BLaER1 treated with 17β-estradiol and CSF1 and Interleukin-3, amounts not matched to agents 10 nM and 100 nM (cell line): ENCODE data around the gene TSPO2.
A peak's percentile ranks its signal among the peaks of the same experiment; 100 is the strongest.

Experiments used
- H3K27ac ChIP-seq, 11 experiments: shearing (Covaris generic); formaldehyde crosslinking; 2 replicates each; pipeline ENCODE4 v1.8.1; 2022
- H3K27me3 ChIP-seq, 11 experiments: shearing (Covaris generic); formaldehyde crosslinking; 2 replicates each; pipeline ENCODE4 v1.8.1; 2022
- H3K36me3 ChIP-seq, 11 experiments: shearing (Covaris generic); formaldehyde crosslinking; 2 replicates each; pipeline ENCODE4 v1.8.1; 2022
- H3K4me1 ChIP-seq, 10 experiments: shearing (Covaris generic); formaldehyde crosslinking; 2 replicates each; pipeline ENCODE4 v1.8.1; 2022
- H3K4me2 ChIP-seq, 11 experiments: shearing (Covaris generic); formaldehyde crosslinking; 2 replicates each; pipeline ENCODE4 v1.8.1; 2022
- H3K4me3 ChIP-seq, 10 experiments: shearing (Covaris generic); formaldehyde crosslinking; 2 replicates each; pipeline ENCODE4 v1.8.1; 2022
- H3K9ac ChIP-seq, 11 experiments: shearing (Covaris generic); formaldehyde crosslinking; 2 replicates each; pipeline ENCODE4 v1.8.1; 2022
- H3K9me3 ChIP-seq, 11 experiments: shearing (Covaris generic); formaldehyde crosslinking; replicated peaks in 1 of 11; 2 replicates each; pipeline ENCODE4 v1.8.1; 2022
- H4K20me1 ChIP-seq, 11 experiments: shearing (Covaris generic); formaldehyde crosslinking; 2 replicates each; pipeline ENCODE4 v1.8.1; 2022
- Cebpa-rat ChIP-seq, 11 experiments: shearing (Covaris generic); IDR thresholded peaks; 2 replicates each; pipeline ENCODE4 v1.8.1; 2022

The TSPO2 gene

DNA sequence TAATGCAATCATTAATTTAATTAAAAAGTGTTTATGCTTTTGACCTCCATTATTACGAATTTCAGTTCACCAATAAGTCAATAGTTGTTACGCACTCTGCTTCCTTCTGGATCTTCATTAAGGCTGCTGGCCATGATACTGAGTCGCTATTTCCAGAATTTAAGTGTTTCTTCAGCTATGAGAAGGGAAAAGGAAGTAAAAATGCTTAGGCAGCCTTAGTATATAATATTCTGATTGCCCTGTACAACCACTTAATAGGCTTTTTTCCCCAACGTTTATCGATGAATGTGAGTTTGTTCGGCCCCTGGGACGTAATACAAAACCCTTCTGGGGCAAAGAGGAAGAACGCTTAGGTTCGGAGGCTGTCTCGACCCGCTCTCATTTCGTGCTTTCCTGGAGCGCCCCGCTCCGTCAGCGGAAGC, 29.2 kb downstream of the TSPO2 start:
- no peak for TF ChIP-seq Cebpa-rat (IDR thresholded peaks at IDR 0.05)

DNA sequence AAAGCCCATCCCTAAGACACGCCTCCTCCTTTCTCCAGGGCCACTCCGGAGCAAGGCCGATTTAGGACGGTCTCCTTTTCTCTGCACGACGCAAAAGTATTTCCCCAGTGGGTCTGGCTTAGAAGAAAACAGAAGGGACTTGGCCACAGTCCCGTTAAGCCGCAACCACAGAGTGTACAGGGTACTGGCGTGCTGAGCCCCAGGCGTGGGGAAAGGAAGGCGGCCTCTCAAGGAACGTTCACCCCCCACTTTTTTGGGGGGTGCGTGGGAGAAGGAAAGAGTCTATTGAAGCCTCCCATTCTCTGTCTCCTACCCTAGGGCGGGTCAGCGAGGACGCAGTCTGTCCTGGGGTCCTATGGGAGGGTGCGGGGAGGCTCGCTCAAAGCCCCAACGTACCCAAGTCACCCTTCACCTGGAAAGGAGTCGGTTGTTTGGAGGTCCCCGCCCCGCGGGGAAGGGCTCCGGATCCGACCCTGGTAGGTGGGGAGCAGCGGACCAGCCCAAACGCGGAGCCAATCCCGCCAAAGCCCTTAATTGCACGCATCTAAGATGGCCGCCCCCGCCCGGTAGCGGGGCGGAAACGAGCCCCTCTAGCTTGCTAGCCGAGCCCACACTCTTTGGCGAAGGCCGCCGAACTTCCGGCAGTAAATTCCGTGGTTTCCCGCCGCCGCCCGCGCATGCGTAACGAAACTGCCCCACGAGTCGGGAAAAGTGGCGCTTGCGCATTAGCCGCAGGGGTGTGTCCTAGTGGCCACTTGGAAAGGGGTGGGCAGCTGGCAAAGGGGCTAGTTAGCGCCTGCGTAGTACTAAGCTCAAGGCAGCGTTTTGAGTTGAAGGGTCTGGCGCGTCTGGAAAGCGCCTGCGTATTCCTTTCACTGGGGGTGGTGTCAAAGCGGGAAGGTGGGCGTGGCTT, 29.9 kb downstream of the TSPO2 start, which contains the start of gene OARD1:
OARD1 (minus strand) TSS at position 434 of the 913 bp plus-strand sequence. CDS start 722 bp downstream, outside the sequence.
- H3K36me3 ChIP-seq = peaks cover 10 to 50% (median 26%) of the 10 kb centered on the region in 11 experiments; a peak in 16 of 22 replicates
- H3K9me3 ChIP-seq = no peaks in the 10 kb centered on the region
- TF ChIP-seq Cebpa-rat (IDR thresholded peaks at IDR 0.05) = no peak
- peak within 1 kb of the TSS; percentile 88 to 97 (median 95) for H3K4me2 ChIP-seq
- peak within 1 kb of the TSS; percentile 83 to 97 (median 94) for H3K4me3 ChIP-seq
- H4K20me1 ChIP-seq = peaks cover 31 to 42% (median 36%) of the 10 kb centered on the region in 11 experiments; a peak in 21 of 22 replicates
- H3K9ac ChIP-seq = peak within 1 kb of the TSS; percentile 94 to 99 (median 99)
- H3K27ac ChIP-seq = peak within 1 kb of the TSS; percentile 96 to 99 (median 98)
- peaks cover 38 to 51% (median 42%) of the 10 kb centered on the region in 10 experiments for H3K4me1 ChIP-seq
- no peaks in the 10 kb centered on the region for H3K27me3 ChIP-seq

More for the DNA sequence above, 29.2 kb downstream of the TSPO2 start:
- H4K20me1 ChIP-seq = peaks cover 27 to 35% (median 29%) of the 10 kb centered on the region in 11 experiments; a peak in 21 of 22 replicates
- H3K4me3 ChIP-seq = peak overlapping the region; percentile 72 to 97 (median 92)
- H3K4me2 ChIP-seq = peak overlapping the region; percentile 83 to 94 (median 89)
- no peaks in the 10 kb centered on the region for H3K27me3 ChIP-seq
- H3K9me3 ChIP-seq = no peaks in the 10 kb centered on the region
- H3K36me3 ChIP-seq = peaks cover 10 to 44% (median 27%) of the 10 kb centered on the region in 11 experiments; a peak in 16 of 22 replicates
- H3K9ac ChIP-seq = peak overlapping the region; percentile 94 to 99 (median 99)
- H3K4me1 ChIP-seq = peaks cover 35 to 45% (median 38%) of the 10 kb centered on the region in 10 experiments
- H3K27ac ChIP-seq = peak overlapping the region; percentile 96 to 99 (median 98)

DNA sequence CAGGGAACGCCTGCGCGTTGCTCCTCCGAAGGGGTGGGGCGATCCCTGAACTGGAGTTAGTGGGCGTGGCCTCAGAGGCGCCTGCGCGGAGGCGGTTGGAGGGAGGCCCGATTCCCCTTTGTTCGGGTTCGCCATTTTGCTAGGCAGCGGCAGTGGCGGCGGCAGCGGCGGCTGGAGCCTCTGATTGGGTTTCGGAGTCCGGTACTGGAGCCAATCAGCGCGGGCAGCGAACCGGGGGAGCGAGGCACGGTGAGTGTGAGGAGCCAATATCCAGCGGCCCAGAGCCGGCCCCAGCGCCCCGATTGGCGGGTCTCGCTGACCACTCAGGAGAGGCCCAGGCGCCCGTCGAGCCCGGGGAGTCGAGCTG, 30.6 kb downstream of the TSPO2 start, which contains the start of gene NFYA:
NFYA (plus strand) TSS at position 139 of the 367 bp plus-strand sequence. CDS start 6,116 bp downstream, outside the sequence.
- H4K20me1 ChIP-seq = peaks cover 36 to 48% (median 43%) of the 10 kb centered on the region in 11 experiments; a peak in 21 of 22 replicates
- peak within 1 kb of the TSS; percentile 88 to 97 (median 95) for H3K4me2 ChIP-seq
- H3K9me3 ChIP-seq = no peaks in the 10 kb centered on the region
- no peak for TF ChIP-seq Cebpa-rat (IDR thresholded peaks at IDR 0.05)
- peaks cover 38 to 58% (median 48%) of the 10 kb centered on the region in 10 experiments for H3K4me1 ChIP-seq
- peak within 1 kb of the TSS; percentile 96 to 99 (median 98) for H3K27ac ChIP-seq
- H3K27me3 ChIP-seq = no peaks in the 10 kb centered on the region
- H3K36me3 ChIP-seq = peaks cover 10 to 55% (median 30%) of the 10 kb centered on the region in 11 experiments; a peak in 16 of 22 replicates
- H3K4me3 ChIP-seq = peak within 1 kb of the TSS; percentile 83 to 97 (median 94)
- peak within 1 kb of the TSS; percentile 94 to 99 (median 99) for H3K9ac ChIP-seq

DNA sequence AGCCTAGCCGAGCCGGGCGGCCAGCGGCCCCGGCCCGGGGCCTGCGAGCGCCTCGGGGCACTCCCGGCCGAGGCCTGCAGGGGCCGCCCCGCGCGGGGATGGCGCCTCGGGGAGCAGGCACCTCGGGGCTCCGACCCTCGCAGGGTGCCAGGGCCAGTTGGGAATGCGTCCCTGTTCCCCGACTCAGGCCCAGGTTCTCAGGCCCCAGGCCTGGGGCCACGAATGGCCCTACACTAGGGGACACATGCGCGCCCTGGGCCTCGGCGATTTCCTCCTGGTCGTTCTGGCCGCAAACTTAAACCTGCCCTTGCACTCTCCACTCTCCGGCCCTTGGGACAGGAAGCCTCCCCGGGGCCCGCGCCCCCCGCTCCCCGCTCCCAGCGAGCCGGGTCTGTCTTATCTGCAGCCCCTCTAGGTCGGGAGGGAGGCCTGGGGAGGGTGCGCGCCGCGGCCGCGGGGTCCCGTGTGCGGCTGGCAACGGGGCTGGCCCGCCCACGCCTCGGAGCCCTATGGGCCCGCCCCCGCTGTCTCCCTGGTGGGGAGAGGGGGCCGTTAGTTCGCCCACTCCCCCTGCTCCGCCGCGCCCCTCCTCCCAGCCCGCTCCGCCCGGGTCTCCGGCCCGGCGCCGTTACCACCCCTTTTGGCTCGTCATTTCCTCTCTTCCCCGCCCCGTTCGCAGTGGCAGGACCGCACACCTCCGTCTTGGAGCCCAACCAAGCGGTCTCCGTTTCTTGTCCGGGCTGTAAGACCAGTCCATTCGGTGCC, 31.1 kb downstream of the TSPO2 start:
- Histone ChIP-seq H3K36me3 (peaks cover 10 to 55% (median 34%) of the 10 kb centered on the region in 11 experiments; a peak in 17 of 22 replicates), H3K4me2 (peak overlapping the region; percentile 86 to 97 (median 95)), H3K27me3 (no peaks in the 10 kb centered on the region), H3K27ac (peak overlapping the region; percentile 96 to 99 (median 98)), H3K9me3 (no peaks in the 10 kb centered on the region), H3K4me1 (peaks cover 38 to 63% (median 54%) of the 10 kb centered on the region in 10 experiments), H4K20me1 (peaks cover 40 to 54% (median 48%) of the 10 kb centered on the region in 11 experiments; a peak in 21 of 22 replicates), H3K9ac (peak overlapping the region; percentile 94 to 99 (median 99)), H3K4me3 (peak overlapping the region; percentile 83 to 97 (median 94))
- TF ChIP-seq Cebpa-rat (IDR thresholded peaks at IDR 0.05) = no peak

DNA sequence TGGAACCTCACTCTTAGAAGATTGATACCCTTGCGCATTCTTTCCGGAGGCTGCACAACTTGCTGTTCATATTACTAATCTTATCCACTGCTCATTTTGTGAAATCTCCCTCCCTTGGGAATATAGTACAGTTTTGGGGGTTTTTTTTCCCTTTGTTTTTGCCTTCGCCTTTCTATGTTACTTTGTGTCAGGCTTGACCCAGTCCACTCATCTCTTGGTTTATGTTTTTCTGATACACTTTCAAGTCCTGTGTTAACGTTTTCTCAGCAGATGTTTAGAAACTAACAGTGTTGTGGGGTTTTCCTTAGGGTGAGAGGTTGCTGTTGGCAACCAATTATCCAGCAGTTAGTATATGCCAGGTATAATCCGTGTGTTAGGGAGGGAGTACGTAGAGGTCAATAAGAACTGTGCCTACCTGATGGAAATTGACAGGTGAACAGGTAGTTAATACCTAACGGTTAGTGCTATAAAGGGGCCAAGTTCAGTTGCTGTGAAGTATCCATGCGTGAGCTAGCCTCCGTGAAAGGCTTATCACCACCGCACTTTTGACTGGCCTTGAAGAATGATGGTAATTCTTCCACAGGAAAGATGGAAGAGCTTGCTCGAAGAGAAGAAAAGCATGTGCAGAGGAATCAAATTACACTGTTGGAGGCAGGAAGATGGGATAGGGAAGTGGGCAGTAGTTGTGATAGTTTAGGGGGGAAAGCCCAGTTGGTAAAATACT, 31.9 kb downstream of the TSPO2 start:
- Histone ChIP-seq H3K4me1 (peaks cover 43 to 68% (median 61%) of the 10 kb centered on the region in 10 experiments), H4K20me1 (peaks cover 48 to 61% (median 56%) of the 10 kb centered on the region in 11 experiments; a peak in 21 of 22 replicates), H3K9ac (peak overlapping the region; percentile 94 to 99 (median 99)), H3K4me2 (peak overlapping the region; percentile 86 to 97 (median 95)), H3K27me3 (no peaks in the 10 kb centered on the region), H3K9me3 (no peaks in the 10 kb centered on the region), H3K27ac (peak overlapping the region; percentile 96 to 99 (median 98)), H3K36me3 (peaks cover 14 to 55% (median 35%) of the 10 kb centered on the region in 11 experiments), H3K4me3 (peak overlapping the region; percentile 83 to 97 (median 94))
- no peak for TF ChIP-seq Cebpa-rat (IDR thresholded peaks at IDR 0.05)

DNA sequence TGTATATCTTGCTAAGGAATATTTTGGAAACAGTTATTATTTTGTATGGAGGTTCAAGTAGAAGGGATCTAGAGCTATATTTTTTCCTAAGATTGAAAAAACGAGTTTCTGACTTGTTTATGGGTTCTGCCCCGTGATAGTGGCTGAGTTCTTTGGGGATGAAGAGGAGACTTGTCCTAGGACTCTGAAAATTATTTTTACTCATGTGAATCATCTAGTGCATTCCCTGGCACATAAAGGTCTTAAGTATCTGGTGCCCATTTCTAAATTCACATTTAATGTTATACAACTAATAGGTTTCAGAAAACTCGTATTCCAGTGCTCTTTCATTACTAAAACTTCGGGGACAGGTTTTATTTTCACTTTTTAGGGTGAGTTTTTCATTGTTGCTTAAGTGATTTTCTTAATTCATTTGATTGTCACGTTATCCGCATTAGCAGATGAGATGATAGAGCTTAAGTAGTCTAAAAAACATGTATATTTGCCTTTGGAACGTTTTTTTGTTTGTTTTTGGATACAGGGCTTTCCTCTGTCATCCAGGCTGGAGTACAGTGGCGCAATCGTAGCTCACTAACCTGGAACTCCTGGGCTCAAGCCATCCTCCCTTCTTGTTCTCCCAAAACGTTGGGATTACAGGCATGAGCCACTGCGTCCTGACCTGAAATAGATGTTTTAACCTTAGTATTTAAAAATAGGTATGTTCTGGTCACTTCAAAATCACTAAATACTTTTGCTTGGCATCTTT, 32.6 kb downstream of the TSPO2 start:
- H3K4me2 ChIP-seq = peak overlapping the region; percentile 86 to 97 (median 95)
- peak overlapping the region; percentile 83 to 97 (median 94) for H3K4me3 ChIP-seq
- peaks cover 51 to 69% (median 63%) of the 10 kb centered on the region in 11 experiments; a peak in 21 of 22 replicates for H4K20me1 ChIP-seq
- TF ChIP-seq Cebpa-rat (IDR thresholded peaks at IDR 0.05) = no peak
- peaks cover 43 to 72% (median 67%) of the 10 kb centered on the region in 10 experiments for H3K4me1 ChIP-seq
- peak overlapping the region; percentile 94 to 99 (median 99); a peak in 19 of 22 replicates for H3K9ac ChIP-seq
- peaks cover 15 to 55% (median 36%) of the 10 kb centered on the region in 11 experiments for H3K36me3 ChIP-seq
- H3K27ac ChIP-seq = peak overlapping the region in 10 of 11 experiments; percentile 96 to 99 (median 98); a peak in 16 of 22 replicates
- no peaks in the 10 kb centered on the region for H3K27me3 ChIP-seq
- no peaks in the 10 kb centered on the region for H3K9me3 ChIP-seq
